HEK293T (cell line): ENCODE results near the gene KCNH6.

Source experiments
- ELF4 ChIP-seq: fragments of 450-650 bp; IDR thresholded peaks from 2 replicates; pipeline ENCODE4 v1.6.1; 2017; ENCODE audit warnings: antibody characterized with exemption
- FOXA1 ChIP-seq: fragments of 450-650 bp; IDR thresholded peaks from 2 replicates; pipeline ENCODE4 v1.6.1; 2016; ENCODE audit warnings: mild to moderate bottlenecking
- FOXK2 ChIP-seq: fragments of 450-650 bp; IDR thresholded peaks from 2 replicates; pipeline ENCODE4 v1.6.1; 2016; ENCODE audit warnings: mild to moderate bottlenecking
- FOXM1 ChIP-seq: fragments of 450-650 bp; IDR thresholded peaks from 2 replicates; pipeline ENCODE4 v1.6.1; 2017; ENCODE audit warnings: mild to moderate bottlenecking, borderline replicate concordance
- SUZ12 ChIP-seq: fragments of 450-650 bp; IDR thresholded peaks from 2 replicates; pipeline ENCODE4 v1.6.1; 2016; ENCODE audit warnings: mild to moderate bottlenecking
- TARDBP ChIP-seq: fragments of 450-650 bp; IDR thresholded peaks from 2 replicates; pipeline ENCODE4 v1.6.1; 2016
- ZNF384 ChIP-seq: fragments of 450-650 bp; IDR thresholded peaks from 2 replicates; pipeline ENCODE4 v1.6.1; 2016

DNA sequence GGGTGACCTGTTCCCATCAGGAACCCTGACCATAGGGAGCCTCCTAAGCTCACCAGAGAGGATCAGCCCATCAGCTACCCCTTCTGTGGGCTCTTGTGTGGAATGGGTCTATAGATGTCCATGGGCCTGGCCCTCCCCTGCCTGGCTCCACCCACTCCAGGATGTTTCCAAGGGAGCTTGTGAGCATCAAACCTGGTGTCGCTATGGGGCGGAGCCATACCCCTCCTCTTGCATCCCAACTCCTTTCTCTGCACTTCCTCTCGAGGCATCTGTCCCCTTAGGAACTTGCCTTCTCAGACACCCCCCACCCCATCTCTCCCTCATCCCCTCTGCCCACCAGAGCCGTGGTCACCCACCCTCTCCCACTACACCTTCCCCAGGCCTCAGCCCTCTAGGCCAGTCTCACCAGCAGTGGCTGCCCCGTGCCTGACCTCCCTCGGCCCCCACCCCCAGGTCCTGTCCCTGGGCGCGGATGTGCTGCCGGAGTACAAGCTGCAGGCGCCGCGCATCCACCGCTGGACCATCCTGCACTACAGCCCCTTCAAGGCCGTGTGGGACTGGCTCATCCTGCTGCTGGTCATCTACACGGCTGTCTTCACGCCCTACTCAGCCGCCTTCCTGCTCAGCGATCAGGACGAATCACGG is 10.4 kb downstream of the KCNH6 start:
- TF ChIP-seq SUZ12, result no peak
- no peak for TF ChIP-seq ZNF384
- no peak for TF ChIP-seq TARDBP
- TF ChIP-seq FOXK2, result no peak
- TF ChIP-seq FOXA1, result no peak
- no peak for TF ChIP-seq FOXM1
- TF ChIP-seq ELF4, result no peak
